BLaER1 treated with 17β-estradiol and CSF1 and Interleukin-3, amounts not matched to agents 10 nM and 100 nM (cell line): ENCODE data around the gene BRINP2.

ENCODE experiments used
- H3K27ac ChIP-seq, 11 experiments: shearing (Covaris generic); formaldehyde crosslinking; 2 replicates each; pipeline ENCODE4 v1.8.1; 2022
- H3K27me3 ChIP-seq, 11 experiments: shearing (Covaris generic); formaldehyde crosslinking; 2 replicates each; pipeline ENCODE4 v1.8.1; 2022
- H3K36me3 ChIP-seq, 11 experiments: shearing (Covaris generic); formaldehyde crosslinking; 2 replicates each; pipeline ENCODE4 v1.8.1; 2022
- H3K4me1 ChIP-seq, 10 experiments: shearing (Covaris generic); formaldehyde crosslinking; 2 replicates each; pipeline ENCODE4 v1.8.1; 2022
- H3K4me2 ChIP-seq, 11 experiments: shearing (Covaris generic); formaldehyde crosslinking; 2 replicates each; pipeline ENCODE4 v1.8.1; 2022
- H3K4me3 ChIP-seq, 10 experiments: shearing (Covaris generic); formaldehyde crosslinking; 2 replicates each; pipeline ENCODE4 v1.8.1; 2022
- H3K9ac ChIP-seq, 11 experiments: shearing (Covaris generic); formaldehyde crosslinking; 2 replicates each; pipeline ENCODE4 v1.8.1; 2022
- H3K9me3 ChIP-seq, 11 experiments: shearing (Covaris generic); formaldehyde crosslinking; replicated peaks in 1 of 11; 2 replicates each; pipeline ENCODE4 v1.8.1; 2022
- H4K20me1 ChIP-seq, 11 experiments: shearing (Covaris generic); formaldehyde crosslinking; 2 replicates each; pipeline ENCODE4 v1.8.1; 2022
- Cebpa-rat ChIP-seq, 11 experiments: shearing (Covaris generic); IDR thresholded peaks; 2 replicates each; pipeline ENCODE4 v1.8.1; 2022

The BRINP2 gene

GRCh38 chr1:177257576-177257975, 86.8 kb downstream of the BRINP2 start:
- no peak overlapping the region for H3K4me3 ChIP-seq
- H3K9me3 ChIP-seq: 0 out of 22 replicates have a peak, but pooled peaks cover 0 to 7% (median 0%) of the 10 kb centered on the region in 11 experiments
- H3K4me1 ChIP-seq: peaks cover 0 to 16% (median 13%) of the 10 kb centered on the region in 10 experiments; a peak in 16 of 20 replicates
- TF ChIP-seq Cebpa-rat (IDR thresholded peaks at IDR 0.05): no peak
- H3K27ac ChIP-seq: no peak overlapping the region
- H3K4me2 ChIP-seq: no peak overlapping the region; a peak in 1 of 22 replicates
- H3K36me3 ChIP-seq: no peaks in the 10 kb centered on the region
- H4K20me1 ChIP-seq: no peaks in the 10 kb centered on the region
- H3K27me3 ChIP-seq: no peaks in the 10 kb centered on the region
- H3K9ac ChIP-seq: no peak overlapping the region

- no peak for TF ChIP-seq Cebpa-rat (IDR thresholded peaks at IDR 0.05)
- H3K9me3 ChIP-seq: no peaks in the 10 kb centered on the region
- no peaks in the 10 kb centered on the region for H3K36me3 ChIP-seq
- H3K27me3 ChIP-seq: no peaks in the 10 kb centered on the region
- H3K4me3 ChIP-seq: no peak overlapping the region
- no peak overlapping the region for H3K4me2 ChIP-seq
- H3K27ac ChIP-seq: no peak overlapping the region
- no peaks in the 10 kb centered on the region for H3K4me1 ChIP-seq
- H4K20me1 ChIP-seq: no peaks in the 10 kb centered on the region
- H3K9ac ChIP-seq: no peak overlapping the region
These were observed 100.1 kb downstream of the BRINP2 start for GRCh38 chr1:177270863-177271262.

GRCh38 chr1:177273141-177273540, 102.4 kb downstream of the BRINP2 start:
- H3K27me3 ChIP-seq: no peaks in the 10 kb centered on the region
- no peaks in the 10 kb centered on the region for H3K4me1 ChIP-seq
- no peak overlapping the region for H3K4me2 ChIP-seq
- no peak overlapping the region for H3K27ac ChIP-seq
- no peak for TF ChIP-seq Cebpa-rat (IDR thresholded peaks at IDR 0.05)
- no peak overlapping the region for H3K9ac ChIP-seq
- no peaks in the 10 kb centered on the region for H4K20me1 ChIP-seq
- no peak overlapping the region for H3K4me3 ChIP-seq
- no peaks in the 10 kb centered on the region for H3K36me3 ChIP-seq
- no peaks in the 10 kb centered on the region for H3K9me3 ChIP-seq

GRCh38 chr1:177274687-177275211, 104.0 kb downstream of the BRINP2 start:
- no peak for TF ChIP-seq Cebpa-rat (IDR thresholded peaks at IDR 0.05)

GRCh38 chr1:177275736-177276135, 105.0 kb downstream of the BRINP2 start:
- H3K36me3 ChIP-seq: no peaks in the 10 kb centered on the region
- H3K27ac ChIP-seq: no peak overlapping the region
- no peaks in the 10 kb centered on the region for H3K27me3 ChIP-seq
- no peak overlapping the region for H3K4me3 ChIP-seq
- H3K4me1 ChIP-seq: no peaks in the 10 kb centered on the region
- no peaks in the 10 kb centered on the region for H4K20me1 ChIP-seq
- no peak for TF ChIP-seq Cebpa-rat (IDR thresholded peaks at IDR 0.05)
- no peak overlapping the region for H3K9ac ChIP-seq
- no peaks in the 10 kb centered on the region for H3K9me3 ChIP-seq
- H3K4me2 ChIP-seq: no peak overlapping the region

More at GRCh38 chr1:177274687-177275211, 104.0 kb downstream of the BRINP2 start:
- Histone ChIP-seq H3K4me1 (no peaks in the 10 kb centered on the region), H3K4me2 (no peak overlapping the region), H3K36me3 (no peaks in the 10 kb centered on the region), H3K27me3 (no peaks in the 10 kb centered on the region), H3K27ac (no peak overlapping the region), H3K9me3 (no peaks in the 10 kb centered on the region), H3K9ac (no peak overlapping the region), H3K4me3 (no peak overlapping the region), H4K20me1 (no peaks in the 10 kb centered on the region)

- H3K36me3 ChIP-seq: no peaks in the 10 kb centered on the region
- H3K27ac ChIP-seq: no peak overlapping the region
- no peaks in the 10 kb centered on the region for H3K27me3 ChIP-seq
- no peaks in the 10 kb centered on the region for H3K4me1 ChIP-seq
- H3K4me3 ChIP-seq: no peak overlapping the region
- H3K9ac ChIP-seq: no peak overlapping the region
- no peak overlapping the region for H3K4me2 ChIP-seq
- H3K9me3 ChIP-seq: no peaks in the 10 kb centered on the region
- no peaks in the 10 kb centered on the region for H4K20me1 ChIP-seq
- TF ChIP-seq Cebpa-rat (IDR thresholded peaks at IDR 0.05): no peak
These were observed 108.0 kb downstream of the BRINP2 start for GRCh38 chr1:177278626-177279390.

- H3K4me3 ChIP-seq: no peak overlapping the region
- H3K4me1 ChIP-seq: no peaks in the 10 kb centered on the region
- H3K27ac ChIP-seq: no peak overlapping the region
- no peaks in the 10 kb centered on the region for H3K36me3 ChIP-seq
- H3K9ac ChIP-seq: no peak overlapping the region
- no peak overlapping the region for H3K4me2 ChIP-seq
- no peaks in the 10 kb centered on the region for H3K9me3 ChIP-seq
- H3K27me3 ChIP-seq: no peaks in the 10 kb centered on the region
- no peak for TF ChIP-seq Cebpa-rat (IDR thresholded peaks at IDR 0.05)
- no peaks in the 10 kb centered on the region for H4K20me1 ChIP-seq
These were observed 111.1 kb downstream of the BRINP2 start for GRCh38 chr1:177281901-177282300.

- no peak overlapping the region for H3K4me3 ChIP-seq
- no peaks in the 10 kb centered on the region for H3K9me3 ChIP-seq
These were observed 112.2 kb downstream of the BRINP2 start for GRCh38 chr1:177282976-177283375.

GRCh38 chr1:177283380-177283779, 112.6 kb downstream of the BRINP2 start:
- H3K4me2 ChIP-seq: no peak overlapping the region
- H3K4me1 ChIP-seq: no peaks in the 10 kb centered on the region
- H4K20me1 ChIP-seq: no peaks in the 10 kb centered on the region
- no peak overlapping the region for H3K9ac ChIP-seq
- no peaks in the 10 kb centered on the region for H3K36me3 ChIP-seq
- H3K27me3 ChIP-seq: no peaks in the 10 kb centered on the region
- H3K9me3 ChIP-seq: no peaks in the 10 kb centered on the region
- no peak for TF ChIP-seq Cebpa-rat (IDR thresholded peaks at IDR 0.05)
- H3K4me3 ChIP-seq: no peak overlapping the region
- no peak overlapping the region for H3K27ac ChIP-seq

More at GRCh38 chr1:177282976-177283375, 112.2 kb downstream of the BRINP2 start:
- Histone ChIP-seq H3K27ac (no peak overlapping the region), H3K36me3 (no peaks in the 10 kb centered on the region), H4K20me1 (no peaks in the 10 kb centered on the region), H3K4me2 (no peak overlapping the region), H3K27me3 (no peaks in the 10 kb centered on the region), H3K9ac (no peak overlapping the region), H3K4me1 (no peaks in the 10 kb centered on the region)
- no peak for TF ChIP-seq Cebpa-rat (IDR thresholded peaks at IDR 0.05)

GRCh38 chr1:177286396-177286795, 115.6 kb downstream of the BRINP2 start:
- H3K4me1 ChIP-seq: no peaks in the 10 kb centered on the region
- H4K20me1 ChIP-seq: no peaks in the 10 kb centered on the region
- H3K36me3 ChIP-seq: no peaks in the 10 kb centered on the region
- no peak overlapping the region for H3K9ac ChIP-seq
- H3K9me3 ChIP-seq: no peaks in the 10 kb centered on the region
- no peak overlapping the region for H3K27ac ChIP-seq
- no peaks in the 10 kb centered on the region for H3K27me3 ChIP-seq
- no peak overlapping the region for H3K4me3 ChIP-seq
- no peak for TF ChIP-seq Cebpa-rat (IDR thresholded peaks at IDR 0.05)
- no peak overlapping the region for H3K4me2 ChIP-seq
